ENCODE measurements around the gene ACADM. TPM values are rescaled to one million over a fixed set of nuclear protein-coding genes. Genes with fewer than 3 reads are reported as not detected.
"Not testable (repeated sequence)": the region's sequence is repeated elsewhere in the genome, so short reads cannot be mapped to it uniquely, and the experiment has no call there.

The ACADM gene
- polyA plus RNA-seq, 3 donors, result 97.0 to 132 (median 115) TPM

GRCh38 chr1:75727571-75727970 lies 3.1 kb downstream of the ACADM start:
- DNase-seq, result no peak

GRCh38 chr1:75730432-75730831 lies 5.9 kb downstream of the ACADM start:
- DNase-seq, result no peak

GRCh38 chr1:75731881-75732280 lies 7.4 kb downstream of the ACADM start:
- DNase-seq, result no peak

GRCh38 chr1:75732703-75733102 lies 8.2 kb downstream of the ACADM start:
- no peak for DNase-seq

GRCh38 chr1:75733661-75734060 lies 9.2 kb downstream of the ACADM start:
- DNase-seq, result no peak

- DNase-seq, result no peak
Measured at GRCh38 chr1:75736016-75736415, 11.5 kb downstream of the ACADM start.

GRCh38 chr1:75742047-75742625 lies 17.6 kb downstream of the ACADM start:
- DNase-seq, result no peak

GRCh38 chr1:75745276-75745675 lies 20.8 kb downstream of the ACADM start:
- no peak for DNase-seq

- not testable (repeated sequence) for DNase-seq
Measured at GRCh38 chr1:75757210-75757609, 32.7 kb downstream of the ACADM start.

GRCh38 chr1:75758543-75758942 lies 34.0 kb downstream of the ACADM start:
- not testable (repeated sequence) for DNase-seq

- DNase-seq, result no peak
Measured at GRCh38 chr1:75764057-75764655, 39.6 kb downstream of the ACADM start.

GRCh38 chr1:75765697-75766355 lies 41.3 kb downstream of the ACADM start:
- no peak for DNase-seq

GRCh38 chr1:75768016-75768415 lies 43.5 kb downstream of the ACADM start:
- DNase-seq, result no peak

GRCh38 chr1:75770761-75771160 lies 46.3 kb downstream of the ACADM start:
- DNase-seq, result no peak

GRCh38 chr1:75771978-75772377 lies 47.5 kb downstream of the ACADM start:
- DNase-seq, result no peak

GRCh38 chr1:75777812-75778211 lies 53.3 kb downstream of the ACADM start:
- DNase-seq, result not testable (repeated sequence)

- DNase-seq, result not testable (repeated sequence)
Measured at GRCh38 chr1:75778694-75779093, 54.2 kb downstream of the ACADM start.

GRCh38 chr1:75780183-75780582 lies 55.7 kb downstream of the ACADM start:
- not testable (repeated sequence) for DNase-seq

GRCh38 chr1:75783920-75784319 lies 59.4 kb downstream of the ACADM start:
- not testable (repeated sequence) for DNase-seq

- no peak for DNase-seq
Measured at GRCh38 chr1:75785320-75785982, 60.9 kb downstream of the ACADM start.

GRCh38 chr1:75785983-75786853 lies 61.7 kb downstream of the ACADM start, which contains the start of gene RABGGTB:
TSS of gene RABGGTB (plus strand) at chr1:75786256. CDS start at chr1:75786272, 16 bp downstream.
- peak; percentile 96 for DNase-seq
